ENCODE data around the gene NOS1AP.

NOS1AP gene

GRCh38 chr1:162292422-162292849, 222.9 kb downstream of the NOS1AP start:
- no peak for TF ChIP-seq CTCF (IDR thresholded peaks at IDR 0.05; ENCODE audit: low read depth, low read length, missing control alignments)
- no peak overlapping the region for H3K4me3 ChIP-seq (ENCODE audit: low read depth, low read length)
- DNase-seq (ENCODE audit: low read depth) = no peak
- in situ Hi-C loops (cut with HindIII; ENCODE audit: low sequenced_read_pairs) = no loop called here

GRCh38 chr1:162293073-162293692, 223.7 kb downstream of the NOS1AP start:
- TF ChIP-seq CTCF (IDR thresholded peaks at IDR 0.05; ENCODE audit: low read depth, low read length, missing control alignments) = no peak
- in situ Hi-C loops (cut with HindIII; ENCODE audit: low sequenced_read_pairs) = no loop called here
- H3K4me3 ChIP-seq (ENCODE audit: low read depth, low read length) = no peak overlapping the region
- DNase-seq (ENCODE audit: low read depth) = no peak

- DNase-seq (ENCODE audit: low read depth) = no peak
- no peak overlapping the region for H3K4me3 ChIP-seq (ENCODE audit: low read depth, low read length)
- TF ChIP-seq CTCF (IDR thresholded peaks at IDR 0.05; ENCODE audit: low read depth, low read length, missing control alignments) = no peak
- in situ Hi-C loops (cut with HindIII; ENCODE audit: low sequenced_read_pairs) = no loop called here
Observed at GRCh38 chr1:162294015-162294414, 224.5 kb downstream of the NOS1AP start.

GRCh38 chr1:162297208-162297607, 227.7 kb downstream of the NOS1AP start:
- in situ Hi-C loops (cut with HindIII; ENCODE audit: low sequenced_read_pairs) = no loop called here
- no peak for TF ChIP-seq CTCF (IDR thresholded peaks at IDR 0.05; ENCODE audit: low read depth, low read length, missing control alignments)
- no peak for DNase-seq (ENCODE audit: low read depth)
- H3K4me3 ChIP-seq (ENCODE audit: low read depth, low read length) = no peak overlapping the region

GRCh38 chr1:162298266-162298665, 228.8 kb downstream of the NOS1AP start:
- in situ Hi-C loops (cut with HindIII; ENCODE audit: low sequenced_read_pairs) = no loop called here
- no peak overlapping the region for H3K4me3 ChIP-seq (ENCODE audit: low read depth, low read length)
- no peak for TF ChIP-seq CTCF (IDR thresholded peaks at IDR 0.05; ENCODE audit: low read depth, low read length, missing control alignments)
- DNase-seq (ENCODE audit: low read depth) = no peak

GRCh38 chr1:162299018-162299417, 229.5 kb downstream of the NOS1AP start:
- no peak for DNase-seq (ENCODE audit: low read depth)
- no peak overlapping the region for H3K4me3 ChIP-seq (ENCODE audit: low read depth, low read length)
- TF ChIP-seq CTCF (IDR thresholded peaks at IDR 0.05; ENCODE audit: low read depth, low read length, missing control alignments) = no peak
- in situ Hi-C loops (cut with HindIII; ENCODE audit: low sequenced_read_pairs) = no loop called here

Measured in astrocyte of the cerebellum (primary cell).